Amniotic epithelial cell (primary cell): ENCODE data around the gene NKX2-4.

Experiments used
- DNase-seq: peaks from one replicate; pipeline ENCODE4 v3.0.0-alpha.2; 2010; ENCODE audit warnings: low read depth

Gene NKX2-4

DNA sequence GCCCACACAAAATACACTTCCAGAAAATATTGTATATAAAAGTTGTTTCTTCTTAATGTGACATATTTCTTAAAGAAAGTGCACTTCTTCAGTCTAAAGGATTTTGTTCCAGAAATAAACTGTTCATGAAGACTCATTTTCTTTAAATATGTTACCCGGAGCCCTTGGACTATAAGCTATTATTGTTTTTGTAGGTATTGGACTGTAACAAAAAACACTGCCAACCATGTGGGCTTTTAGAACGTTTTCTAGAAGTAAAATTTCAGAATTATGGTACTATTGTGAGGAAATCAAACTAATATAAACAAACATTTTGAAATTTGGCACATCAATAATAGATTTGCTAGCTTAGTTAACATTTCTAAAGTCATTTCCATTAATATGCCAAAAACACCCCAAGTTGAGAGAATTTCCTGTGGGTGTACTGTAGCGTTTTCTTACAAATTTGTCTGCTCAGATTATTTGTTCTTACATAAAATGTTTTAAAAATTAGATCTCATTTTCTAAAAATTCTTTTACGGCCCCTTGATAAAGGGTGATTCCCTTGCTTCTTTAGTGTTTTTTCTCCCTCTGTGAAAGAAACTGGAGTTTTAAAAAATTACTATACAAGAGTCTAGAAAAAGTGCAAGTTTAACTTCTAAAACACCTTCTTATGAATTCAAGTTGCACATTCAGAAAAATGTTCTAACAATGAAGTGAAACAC is 3.4 kb downstream of the NKX2-4 start:
- no peak for DNase-seq

GRCh38 chr20:21393166-21393565 is 4.2 kb downstream of the NKX2-4 start:
- DNase-seq = no peak

DNA sequence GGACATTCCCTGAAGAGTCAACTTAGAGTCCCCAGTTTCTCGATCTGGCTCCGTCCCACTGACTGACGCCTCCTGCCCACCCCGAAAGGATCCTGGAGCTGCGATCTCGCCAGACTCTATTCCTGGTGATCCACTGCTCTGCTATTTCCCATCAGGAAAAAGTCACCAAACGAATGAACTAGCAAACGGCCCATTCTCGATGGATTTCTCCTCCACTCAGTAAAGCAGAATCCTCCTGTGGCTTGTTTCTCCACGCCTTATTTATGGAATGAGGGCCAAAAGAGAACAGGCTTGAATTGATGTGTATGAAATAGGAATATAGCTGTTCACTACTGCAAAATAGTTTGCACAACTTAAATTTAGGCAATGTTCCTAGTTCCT is 5.4 kb downstream of the NKX2-4 start:
- DNase-seq = no peak

- no peak for DNase-seq
Measured at GRCh38 chr20:21391185-21391971, 5.9 kb downstream of the NKX2-4 start.

GRCh38 chr20:21390768-21391167 is 6.6 kb downstream of the NKX2-4 start:
- no peak for DNase-seq

- DNase-seq = no peak
Measured at GRCh38 chr20:21389368-21389767, 8.0 kb downstream of the NKX2-4 start.

- DNase-seq = no peak
Measured at GRCh38 chr20:21388566-21388965, 8.8 kb downstream of the NKX2-4 start.

DNA sequence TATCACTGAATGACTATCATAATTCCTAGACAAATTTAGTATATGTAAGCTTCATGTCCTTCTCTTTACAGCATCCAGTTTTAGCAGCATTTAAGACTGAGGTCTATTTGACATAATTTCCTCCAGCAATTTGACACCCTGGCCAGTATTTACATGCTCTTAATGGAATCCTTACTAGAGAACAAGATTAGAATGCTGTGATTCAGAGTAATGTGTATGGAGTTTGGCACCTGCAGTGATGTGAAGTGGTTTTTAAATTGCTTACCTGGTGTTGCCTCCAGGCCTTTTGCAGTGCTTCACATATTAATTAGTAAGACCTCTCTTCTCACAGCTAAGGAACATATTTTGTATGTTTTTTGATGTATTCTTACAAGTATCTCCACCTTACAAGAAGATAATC is 9.8 kb downstream of the NKX2-4 start:
- no peak for DNase-seq

DNA sequence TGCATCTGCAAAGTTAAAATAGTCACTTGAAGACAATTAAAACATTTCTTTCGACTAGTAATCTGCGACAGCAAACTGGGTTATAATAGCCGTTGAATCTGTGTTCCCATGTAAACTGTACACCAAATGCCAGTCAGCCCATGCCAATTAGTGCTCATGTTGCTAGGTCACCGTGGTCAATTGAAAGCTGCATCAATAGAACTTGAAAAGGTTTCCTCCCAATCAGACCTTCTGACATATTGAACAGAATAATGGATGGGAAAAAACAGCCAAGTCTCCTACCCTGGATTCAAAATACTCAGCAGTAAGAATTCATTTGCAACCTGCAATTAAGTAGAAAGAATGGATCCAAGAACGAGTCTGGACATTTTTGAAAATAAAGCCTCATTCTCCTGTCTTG is 11.2 kb downstream of the NKX2-4 start:
- DNase-seq = no peak

DNA sequence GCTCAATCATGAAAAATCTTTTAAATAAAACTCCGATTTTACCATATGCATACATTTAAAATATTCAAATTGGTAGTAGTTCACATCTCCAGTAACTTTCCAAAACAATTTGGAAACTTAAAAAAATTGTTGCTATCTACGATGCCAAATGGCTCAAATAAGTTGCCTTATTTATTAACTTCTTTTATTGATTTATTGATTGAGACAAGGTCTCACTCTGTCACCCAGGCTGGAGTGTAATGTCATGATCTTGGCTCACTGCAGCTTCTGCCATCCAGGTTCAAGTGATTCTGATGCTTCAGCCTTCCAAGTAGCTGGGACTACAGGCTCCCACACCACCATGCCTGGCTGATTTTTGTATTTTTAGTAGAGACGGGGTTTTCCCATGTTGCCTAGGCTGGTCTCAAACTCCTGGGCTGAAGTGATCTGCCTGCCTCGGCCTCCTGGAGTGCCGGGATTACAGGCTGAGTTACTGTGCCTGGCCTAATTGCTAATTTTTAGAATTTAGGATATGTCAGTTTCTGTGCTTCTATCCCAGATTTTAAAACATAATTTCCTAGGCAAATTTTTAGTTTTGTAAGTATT is 12.9 kb downstream of the NKX2-4 start:
- no peak for DNase-seq

- no peak for DNase-seq
Measured at GRCh38 chr20:21381619-21382018, 15.7 kb downstream of the NKX2-4 start.

DNA sequence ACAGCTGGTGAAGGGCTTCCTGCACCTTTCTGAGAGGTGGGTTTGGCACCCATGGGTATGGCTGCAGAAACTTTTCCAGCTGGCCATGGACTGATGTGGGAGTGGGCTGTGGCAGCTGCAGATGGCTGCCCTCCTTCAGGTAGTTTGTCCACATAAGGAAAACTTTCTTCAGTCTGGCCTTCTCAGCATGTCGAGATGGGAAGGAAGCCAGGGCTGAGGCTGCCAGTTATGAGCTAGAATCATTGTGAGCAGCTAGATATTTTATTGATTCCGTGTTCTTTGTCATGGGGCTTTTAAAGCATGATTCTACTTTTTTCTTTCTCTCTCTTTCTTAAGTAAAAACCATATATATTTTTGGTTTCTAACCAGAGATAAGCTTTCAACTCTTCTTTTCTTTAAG is 16.6 kb downstream of the NKX2-4 start:
- no peak for DNase-seq

GRCh38 chr20:21378259-21378658 is 19.1 kb downstream of the NKX2-4 start:
- no peak for DNase-seq

- DNase-seq = no peak
Measured at GRCh38 chr20:21377701-21378100, 19.6 kb downstream of the NKX2-4 start.

DNA sequence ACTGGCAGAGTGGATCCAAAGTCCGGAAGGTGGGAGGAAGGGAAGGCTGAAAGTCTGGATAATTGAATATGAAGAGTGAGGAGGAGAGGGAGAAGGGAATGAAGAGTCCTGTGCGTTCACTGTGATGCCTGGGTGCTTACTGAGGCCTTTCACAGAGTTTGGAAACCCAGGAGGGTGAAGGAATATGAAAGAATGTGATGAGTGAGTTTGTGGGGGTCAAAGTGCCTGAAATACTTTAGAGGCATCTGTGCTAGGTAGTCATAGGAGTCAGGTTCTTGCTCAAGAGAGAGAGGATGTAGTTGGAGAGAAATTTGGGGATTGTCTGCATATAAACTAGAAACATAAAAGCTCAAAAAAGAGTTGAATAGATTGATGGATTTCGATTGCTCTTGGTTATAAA is 20.7 kb downstream of the NKX2-4 start:
- peak; percentile 33 for DNase-seq

DNA sequence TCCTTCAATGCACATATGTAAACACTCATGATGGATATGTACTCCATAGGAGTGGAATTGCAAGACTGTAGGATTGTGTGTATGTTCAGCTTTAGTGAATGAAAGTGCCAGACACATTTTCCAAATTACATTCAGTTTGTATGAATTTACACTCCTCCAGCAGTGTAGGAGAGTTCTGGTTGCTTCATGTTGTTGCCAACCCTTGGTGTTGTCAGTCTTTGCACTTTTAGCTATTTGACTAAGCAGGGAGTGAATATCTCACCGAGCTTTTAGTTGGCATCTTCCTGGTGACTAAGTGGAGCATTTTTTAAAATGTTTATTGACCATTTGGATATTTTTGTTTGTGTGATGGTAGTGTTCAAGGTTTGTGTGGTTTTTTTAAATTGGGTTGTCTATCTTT is 23.9 kb downstream of the NKX2-4 start:
- DNase-seq = peak; percentile 15

DNA sequence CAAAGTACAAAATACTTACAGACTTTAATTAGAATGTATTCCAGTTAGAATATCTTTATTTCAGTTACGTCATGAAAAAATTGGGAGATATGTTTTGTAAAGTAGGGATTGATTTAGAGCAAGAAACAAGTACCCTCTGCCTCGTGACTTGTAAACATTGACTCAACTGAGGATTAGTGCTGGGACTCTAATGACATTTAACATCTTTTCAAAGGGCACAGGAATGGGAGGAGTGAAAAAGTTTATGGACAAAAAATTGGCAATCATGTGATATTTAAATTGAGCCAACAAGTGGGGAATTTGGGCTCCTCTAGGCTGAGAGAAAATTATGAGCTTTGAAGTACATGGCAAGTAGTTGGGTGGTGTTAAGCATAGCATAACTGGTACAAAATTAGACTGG is 25.3 kb downstream of the NKX2-4 start:
- DNase-seq = no peak

DNA sequence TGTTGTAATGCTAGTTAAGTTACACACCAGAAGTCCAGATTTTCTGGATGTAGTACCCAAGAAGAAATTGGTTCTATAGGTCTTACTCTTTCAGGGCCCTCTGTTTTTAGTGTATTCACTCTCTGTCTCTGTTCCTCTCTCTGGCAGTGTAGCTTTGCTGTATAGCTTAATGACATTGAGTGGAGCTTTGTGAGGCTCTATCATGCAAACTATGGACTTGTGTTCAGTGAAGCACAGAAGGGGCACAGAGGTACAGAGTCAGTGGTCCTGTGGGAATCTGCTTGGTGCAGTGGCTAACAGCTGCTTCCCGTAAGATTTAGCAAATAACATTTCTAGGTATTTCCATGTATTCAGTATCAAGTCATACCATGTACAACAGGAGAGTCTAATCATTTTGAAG is 26.1 kb downstream of the NKX2-4 start:
- DNase-seq = no peak

GRCh38 chr20:21368791-21369190 is 28.5 kb downstream of the NKX2-4 start:
- DNase-seq = no peak

DNA sequence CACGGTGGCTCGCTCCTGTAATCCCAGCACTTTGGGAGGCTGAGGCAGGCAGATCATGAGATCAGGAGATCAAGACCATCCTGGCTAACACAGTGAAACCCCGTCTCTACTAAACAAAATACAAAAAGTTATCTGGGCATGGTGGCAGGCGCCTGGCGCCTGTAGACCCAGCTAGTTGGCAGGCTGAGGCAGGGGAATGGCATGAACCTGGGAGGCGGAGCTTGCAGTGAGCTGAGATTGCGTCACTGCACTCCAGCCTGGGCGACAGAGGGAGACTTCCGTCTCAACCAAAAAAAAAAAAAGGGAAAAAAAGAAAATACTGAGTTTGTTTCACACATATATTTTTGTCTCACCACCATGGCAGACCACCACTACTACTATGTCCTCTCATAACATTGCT is 31.1 kb downstream of the NKX2-4 start:
- DNase-seq = peak; percentile 22

- DNase-seq = no peak
Measured at GRCh38 chr20:21365771-21366170, 31.6 kb downstream of the NKX2-4 start.

GRCh38 chr20:21364413-21364812 is 32.9 kb downstream of the NKX2-4 start:
- no peak for DNase-seq

DNA sequence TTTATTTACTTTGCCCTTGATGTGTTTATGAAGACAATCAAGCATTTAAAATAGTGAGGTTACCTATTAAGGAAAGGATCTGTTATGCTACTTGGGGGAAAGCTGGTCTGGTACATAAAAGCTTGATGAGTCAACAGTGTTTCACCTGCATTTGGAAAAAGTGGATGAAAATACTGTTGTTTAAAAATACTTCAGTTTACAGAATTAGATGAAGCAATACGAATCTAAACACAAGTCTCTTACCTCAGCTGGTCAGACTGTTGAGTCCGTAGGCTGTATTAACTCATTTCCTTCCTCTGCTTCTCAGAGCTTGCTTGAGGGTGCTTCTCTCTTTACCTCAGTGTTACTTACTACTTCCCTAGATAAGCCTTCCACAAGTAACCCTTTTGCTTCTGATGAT is 36.1 kb downstream of the NKX2-4 start:
- peak; percentile 68 for DNase-seq
